Astrocyte (in vitro differentiated cells and primary cell): ENCODE data around the gene ACE2. TPM values are rescaled to one million over a fixed set of nuclear protein-coding genes. Genes with fewer than 3 reads are reported as not detected.

Experiments
- DNase-seq: peaks from one replicate; pipeline ENCODE4 v3.0.0-alpha.2; 2010; ENCODE audit warnings: low read depth
- FAIRE-seq: peaks from 2 replicates; lab custom pipeline; 2011; peaks lifted over from hg19 to GRCh38; lab: Jason Lieb, UNC
- H2AFZ ChIP-seq: 2 replicates; pipeline ENCODE4 v1.6.0; 2012; ENCODE audit warnings: low read depth, low read length, inconsistent platforms
- H3K27ac ChIP-seq: 2 replicates; pipeline ENCODE4 v1.5.1; 2011; ENCODE audit warnings: low read depth, low read length, inconsistent platforms
- H3K27me3 ChIP-seq: 2 replicates; pipeline ENCODE4 v1.6.0; 2011; ENCODE audit warnings: low read length, inconsistent platforms; ENCODE audit not compliant: insufficient read depth
- H3K36me3 ChIP-seq: 2 replicates; pipeline ENCODE4 v1.5.1; 2011; ENCODE audit warnings: low read length, inconsistent platforms; ENCODE audit not compliant: insufficient read depth
- H3K4me1 ChIP-seq: 2 replicates; pipeline ENCODE4 v1.5.1; 2011; ENCODE audit warnings: low read length, inconsistent platforms; ENCODE audit not compliant: insufficient read depth
- H3K4me2 ChIP-seq: 2 replicates; pipeline ENCODE4 v1.6.0; 2012; ENCODE audit warnings: low read length, inconsistent platforms
- H3K4me3 ChIP-seq: 2 replicates; pipeline ENCODE4 v1.5.1; 2011; ENCODE audit warnings: low read depth, mild to moderate bottlenecking, low read length, inconsistent platforms; ENCODE audit not compliant: insufficient read depth
- H3K79me2 ChIP-seq: 2 replicates; pipeline ENCODE4 v1.6.0; 2012; ENCODE audit warnings: mild to moderate bottlenecking, low read length, inconsistent platforms; ENCODE audit not compliant: insufficient read depth
- H3K9ac ChIP-seq: 2 replicates; pipeline ENCODE4 v1.6.0; 2012; ENCODE audit warnings: mild to moderate bottlenecking, low read length, inconsistent platforms
- H3K9me3 ChIP-seq: 2 replicates; pipeline ENCODE4 v1.5.1; 2012; ENCODE audit warnings: low read depth, mild to moderate bottlenecking, low read length, inconsistent platforms; ENCODE audit not compliant: insufficient read depth
- H4K20me1 ChIP-seq: 2 replicates; pipeline ENCODE4 v1.6.0; 2012; ENCODE audit warnings: low read length, inconsistent platforms; ENCODE audit not compliant: insufficient read depth
- H3K27ac Mint-ChIP-seq: one replicate; pipeline ENCODE4 v1.8.0; 2021; ENCODE audit warnings: mild to moderate bottlenecking, mixed read lengths; ENCODE audit not compliant: unreplicated experiment
- H3K27me3 Mint-ChIP-seq: one replicate; pipeline ENCODE4 v1.8.0; 2021; ENCODE audit warnings: low read depth, mixed read lengths; ENCODE audit not compliant: unreplicated experiment
- H3K36me3 Mint-ChIP-seq: one replicate; pipeline ENCODE4 v1.8.0; 2021; ENCODE audit warnings: low read depth, mixed read lengths; ENCODE audit not compliant: unreplicated experiment
- H3K4me1 Mint-ChIP-seq: one replicate; pipeline ENCODE4 v1.8.0; 2021; ENCODE audit warnings: low read depth, mixed read lengths; ENCODE audit not compliant: unreplicated experiment
- H3K4me3 Mint-ChIP-seq: one replicate; pipeline ENCODE4 v1.8.0; 2021; ENCODE audit warnings: mild to moderate bottlenecking, moderate library complexity, mixed read lengths; ENCODE audit not compliant: unreplicated experiment
- H3K9me3 Mint-ChIP-seq: one replicate; pipeline ENCODE4 v1.8.0; 2021; ENCODE audit warnings: mild to moderate bottlenecking, mixed read lengths; ENCODE audit not compliant: unreplicated experiment
- CTCF ChIP-seq: IDR thresholded peaks from 2 replicates; pipeline ENCODE4 v1.5.1; 2011; ENCODE audit warnings: low read depth, mild to moderate bottlenecking, inconsistent platforms, low read length, moderate library complexity; ENCODE audit not compliant: insufficient read depth
- EZH2 ChIP-seq: IDR thresholded peaks from 2 replicates; pipeline ENCODE4 v1.6.1; 2012; ENCODE audit warnings: mild to moderate bottlenecking, low read length, inconsistent platforms; ENCODE audit not compliant: insufficient read depth
- total RNA-seq: library from RNA; stranded (reverse); gene quantifications from 2 replicates; pipeline ENCODE4 v1.2.1, GENCODE V29; 2021

The ACE2 gene
- total RNA-seq, 1 donor from 2014 or later, result not detected

GRCh38 chrX:15567267-15567666 lies 33.5 kb downstream of the ACE2 start:
- H3K9me3 Mint-ChIP-seq, result no peaks in the 10 kb centered on the region
- H3K36me3 ChIP-seq, result no peaks in the 10 kb centered on the region
- H3K27me3 ChIP-seq, result no peaks in the 10 kb centered on the region
- H3K27me3 Mint-ChIP-seq, result peaks cover 2% of the 10 kb centered on the region
- TF ChIP-seq CTCF (no peak), EZH2 (no peak)
- H3K4me1 ChIP-seq, result no peaks in the 10 kb centered on the region
- DNase-seq, result no peak
- H4K20me1 ChIP-seq, result no peaks in the 10 kb centered on the region
- no peaks in the 10 kb centered on the region for H3K36me3 Mint-ChIP-seq
- no peak overlapping the region for H3K4me3 ChIP-seq
- H3K9me3 ChIP-seq, result no peaks in the 10 kb centered on the region
- H3K79me2 ChIP-seq, result no peaks in the 10 kb centered on the region
- no peak overlapping the region for H3K9ac ChIP-seq
- H3K4me2 ChIP-seq, result no peak overlapping the region
- no peaks in the 10 kb centered on the region for H3K4me1 Mint-ChIP-seq
- FAIRE-seq, result peak; percentile 72
- H3K27ac ChIP-seq, result no peak overlapping the region
- H2AFZ ChIP-seq, result no peak overlapping the region
- H3K4me3 Mint-ChIP-seq, result no peak overlapping the region
- H3K27ac Mint-ChIP-seq, result no peak overlapping the region

GRCh38 chrX:15566244-15566643 lies 34.5 kb downstream of the ACE2 start:
- TF ChIP-seq CTCF, result no peak
- no peak for TF ChIP-seq EZH2
- Histone ChIP-seq H3K9ac (no peak overlapping the region), H3K4me2 (no peak overlapping the region), H3K9me3 (no peaks in the 10 kb centered on the region), H3K36me3 (no peaks in the 10 kb centered on the region), H4K20me1 (no peaks in the 10 kb centered on the region), H3K27me3 (no peaks in the 10 kb centered on the region), H3K27ac (no peak overlapping the region), H3K4me1 (no peaks in the 10 kb centered on the region), H3K4me3 (no peak overlapping the region), H2AFZ (no peak overlapping the region), H3K79me2 (no peaks in the 10 kb centered on the region)
- DNase-seq (no peak), FAIRE-seq (no peak)
- no peaks in the 10 kb centered on the region for H3K4me1 Mint-ChIP-seq
- H3K36me3 Mint-ChIP-seq, result no peaks in the 10 kb centered on the region
- no peak overlapping the region for H3K4me3 Mint-ChIP-seq
- peaks cover 2% of the 10 kb centered on the region for H3K27me3 Mint-ChIP-seq
- no peak overlapping the region for H3K27ac Mint-ChIP-seq
- H3K9me3 Mint-ChIP-seq, result no peaks in the 10 kb centered on the region

- Histone ChIP-seq H3K9ac (no peak overlapping the region), H3K4me3 (no peak overlapping the region), H3K9me3 (no peaks in the 10 kb centered on the region), H3K27me3 (no peaks in the 10 kb centered on the region), H4K20me1 (no peaks in the 10 kb centered on the region), H3K27ac (no peak overlapping the region), H3K36me3 (no peaks in the 10 kb centered on the region), H2AFZ (no peak overlapping the region), H3K4me2 (no peak overlapping the region), H3K4me1 (no peaks in the 10 kb centered on the region), H3K79me2 (no peaks in the 10 kb centered on the region)
- peak; percentile 56 for FAIRE-seq
- H3K36me3 Mint-ChIP-seq, result no peaks in the 10 kb centered on the region
- H3K27me3 Mint-ChIP-seq, result peaks cover 2% of the 10 kb centered on the region
- no peak overlapping the region for H3K27ac Mint-ChIP-seq
- peak; percentile 21 for DNase-seq
- H3K4me1 Mint-ChIP-seq, result no peaks in the 10 kb centered on the region
- no peaks in the 10 kb centered on the region for H3K9me3 Mint-ChIP-seq
- H3K4me3 Mint-ChIP-seq, result no peak overlapping the region
- TF ChIP-seq CTCF, result peak; percentile 41
- TF ChIP-seq EZH2, result no peak
Observed at GRCh38 chrX:15564981-15565579, 35.7 kb downstream of the ACE2 start.
